ENCODE data around the gene ASXL3.

- TF ChIP-seq EZH2 (optimal IDR thresholded peaks at IDR 0.05; ENCODE audit: low read depth, low read length) = no peak
- no peak for TF ChIP-seq CTCF (IDR thresholded peaks at IDR 0.05; ENCODE audit: low read length)
These were observed 134.7 kb downstream of the ASXL3 start for GRCh38 chr18:33712719-33713118.

Data from MM.1S (cell line).